Stimulated activated CD8-positive, alpha-beta memory T cell treated with anti-CD3 and anti-CD28 coated beads, Interleukin-4, amount 100 ng/mL, for 48 hours (primary cell): ENCODE data around the gene CDK5R1.

Source experiments
- DNase-seq: peaks from one replicate; pipeline ENCODE4 v3.0.0-alpha.2; 2020

The CDK5R1 gene

DNA sequence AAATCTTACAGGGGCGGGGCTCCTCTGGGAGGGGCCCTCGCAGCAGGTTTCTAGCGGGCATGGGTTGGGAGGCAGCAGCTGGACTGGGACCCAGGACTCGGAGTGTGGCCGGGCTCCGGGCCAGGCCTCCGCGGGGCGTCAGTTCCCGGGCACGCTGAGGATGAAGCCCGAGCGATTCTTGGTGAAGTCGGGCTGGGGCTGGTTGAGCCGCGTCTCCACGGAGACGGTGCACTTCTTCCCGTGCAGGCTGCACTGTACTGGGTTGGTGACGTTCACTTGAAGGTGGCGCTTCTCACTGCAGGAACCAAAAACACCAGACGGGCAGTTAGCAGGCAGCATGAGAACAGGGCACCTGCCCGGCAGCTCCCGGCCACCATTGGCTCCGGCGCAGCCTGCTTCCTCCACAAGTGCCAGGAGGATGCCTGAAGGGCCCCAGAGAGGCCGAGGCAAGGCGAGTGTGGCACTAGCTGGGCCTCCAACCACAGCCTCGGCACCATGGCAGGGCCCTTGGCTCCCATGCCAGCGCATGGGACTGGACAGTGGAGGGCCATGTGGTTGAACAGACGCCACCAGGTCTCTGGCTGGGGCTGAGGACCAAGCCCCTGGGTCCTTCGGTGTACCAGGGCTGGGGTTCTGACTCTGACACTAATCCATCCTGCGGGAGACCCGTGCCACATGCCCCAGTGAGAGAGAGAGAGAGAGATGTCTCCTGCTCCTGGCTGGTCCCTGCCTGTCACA lies 8.0 kb downstream of the CDK5R1 start:
- DNase-seq = no peak

DNA sequence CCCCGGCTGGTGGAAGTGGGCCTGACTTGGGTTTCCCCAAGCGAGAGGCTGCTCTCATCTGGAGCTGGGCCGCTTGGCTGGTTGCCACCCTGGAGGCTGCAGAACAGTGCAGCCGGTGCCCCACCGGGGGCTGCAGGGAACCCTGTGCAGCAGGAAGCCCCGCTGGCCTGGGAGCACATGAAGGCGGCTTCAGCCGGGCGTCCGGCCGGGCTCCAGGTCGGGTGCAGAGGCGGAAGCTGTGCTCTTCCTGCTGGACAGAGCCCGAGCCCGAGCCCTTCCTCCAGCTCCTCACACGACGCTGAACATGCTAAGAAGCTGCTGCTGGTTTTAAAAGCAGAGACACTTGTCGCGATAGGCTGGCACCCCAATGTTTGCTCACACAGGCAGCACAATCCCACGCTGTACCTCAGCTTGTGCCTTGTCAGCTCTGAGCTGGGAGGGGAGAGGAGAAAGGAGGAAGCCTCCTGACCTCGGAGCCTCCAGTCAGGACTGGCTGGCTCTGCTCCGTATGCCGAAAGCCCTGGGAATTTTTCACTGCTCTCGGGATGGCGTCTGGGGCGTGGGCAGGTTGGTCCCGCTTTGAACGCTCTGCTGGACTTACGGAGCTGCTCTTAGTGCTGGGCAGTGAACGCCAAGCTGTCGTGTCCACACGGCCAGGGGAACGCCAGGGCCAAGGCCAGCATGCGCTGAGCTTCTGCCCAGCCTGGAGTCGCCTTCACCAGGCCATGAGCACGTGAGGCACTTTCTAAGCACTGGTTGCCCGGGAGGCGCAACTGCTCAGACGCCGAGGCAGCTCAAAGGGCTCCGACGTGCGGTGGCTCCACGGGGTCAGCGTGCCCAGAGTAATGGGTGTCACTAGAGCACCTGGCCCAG lies 8.8 kb downstream of the CDK5R1 start:
- no peak for DNase-seq

DNA sequence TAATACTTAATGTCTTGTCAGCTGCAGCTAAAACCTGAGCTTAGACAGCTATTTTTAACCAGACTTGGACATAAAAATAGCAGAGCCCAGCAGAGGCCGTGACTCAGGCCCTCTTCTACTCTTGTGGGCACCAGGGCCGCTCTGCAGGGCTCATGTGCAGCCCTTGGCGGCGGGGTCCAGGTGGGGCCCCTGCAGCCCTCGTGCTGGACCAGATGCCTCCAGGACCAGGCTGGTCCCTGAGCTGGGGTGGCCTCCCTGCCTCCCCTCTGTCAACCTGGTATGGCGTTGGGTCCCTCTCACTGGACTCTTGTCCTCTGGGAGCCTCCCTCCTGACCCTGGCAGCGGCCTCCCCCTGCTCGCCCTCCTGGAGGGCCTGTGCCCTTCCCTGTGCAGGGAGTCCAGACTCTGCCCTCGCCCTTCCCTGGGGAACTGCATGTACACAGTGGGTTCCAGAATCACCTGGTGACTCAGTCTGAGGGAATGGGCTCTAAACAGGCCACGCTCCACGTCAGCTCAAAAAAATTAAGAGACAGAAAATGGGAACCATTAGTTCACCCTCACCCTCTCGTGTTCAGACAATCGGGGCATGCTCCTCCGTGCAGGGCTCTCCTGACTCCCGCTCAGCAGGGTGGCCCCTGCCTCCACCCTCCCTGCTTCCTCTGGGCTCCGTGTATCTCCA lies 9.7 kb downstream of the CDK5R1 start:
- no peak for DNase-seq

DNA sequence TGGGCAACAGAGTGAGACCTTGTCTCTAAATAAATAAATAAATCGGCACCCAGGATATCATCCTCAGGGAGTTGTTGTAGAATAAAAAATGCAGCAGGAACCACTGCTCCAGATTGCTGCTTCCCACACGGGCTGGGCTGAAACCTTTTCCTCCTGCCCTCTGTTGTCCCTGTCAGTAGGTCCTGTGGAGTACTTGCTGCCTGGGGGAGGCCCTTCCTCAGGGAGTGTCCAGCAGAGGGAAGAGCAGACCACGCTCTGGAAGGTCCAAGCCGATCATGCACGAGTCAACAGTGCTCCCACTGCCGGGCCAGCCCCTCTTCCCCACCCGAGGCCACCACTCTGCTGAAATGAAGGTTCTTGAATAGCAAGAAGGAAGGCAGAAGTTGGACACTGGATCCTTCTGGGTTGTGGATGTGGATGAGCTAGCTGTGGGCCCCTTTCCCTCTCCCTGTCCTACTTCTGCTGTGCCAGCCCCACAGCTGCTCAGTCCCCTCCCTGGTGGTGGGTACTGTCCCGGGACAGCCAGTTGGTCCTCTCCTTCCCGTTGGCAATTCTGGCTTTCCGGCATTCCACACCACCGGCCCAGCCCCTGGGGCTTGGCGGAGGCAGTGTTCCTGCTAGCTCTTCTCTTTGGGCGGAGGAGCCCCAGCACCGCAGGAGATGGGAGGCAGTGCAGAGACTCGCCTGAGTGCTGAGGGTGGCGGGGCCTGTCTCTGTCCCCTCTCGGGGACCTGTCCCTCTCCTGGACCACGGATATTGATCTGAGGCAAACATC lies 10.8 kb downstream of the CDK5R1 start:
- DNase-seq = no peak

DNA sequence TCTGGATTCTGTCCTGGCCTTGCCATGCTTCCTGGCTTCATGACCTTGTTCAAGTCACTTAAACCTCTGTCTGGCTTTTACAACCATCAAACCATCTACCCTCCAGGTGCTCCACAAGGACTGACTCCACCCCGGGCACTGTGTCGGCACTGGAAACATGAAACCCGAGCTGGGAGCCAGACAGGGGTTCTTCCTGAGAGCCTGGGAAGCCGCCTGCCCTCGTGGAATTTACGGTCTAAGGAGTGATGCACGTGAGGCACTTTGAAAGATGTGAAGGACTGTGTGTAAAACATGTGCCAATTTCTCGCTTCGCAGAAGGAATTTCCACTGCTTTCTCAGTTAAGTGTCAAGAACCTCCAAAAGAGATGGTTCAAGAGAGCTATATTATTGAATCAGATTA lies 11.6 kb downstream of the CDK5R1 start:
- no peak for DNase-seq

DNA sequence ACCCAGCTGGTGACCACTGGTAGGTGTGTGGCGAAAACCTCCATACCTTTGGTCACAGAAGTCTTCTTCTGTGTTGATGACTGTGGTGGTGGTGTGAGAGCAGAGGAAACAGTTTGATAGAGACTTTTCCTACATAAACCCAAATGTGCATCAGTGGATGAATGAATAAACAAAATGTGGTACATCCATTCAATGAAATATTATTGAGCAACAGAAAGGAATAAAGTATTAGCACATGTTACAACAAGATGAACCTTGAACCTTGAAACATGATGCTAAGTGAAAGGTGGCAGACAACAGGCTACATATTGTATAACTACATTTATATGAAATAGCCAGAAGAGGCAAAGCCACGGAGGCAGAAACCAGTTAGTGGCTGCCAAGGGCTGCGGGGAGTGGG lies 15.2 kb downstream of the CDK5R1 start:
- no peak for DNase-seq

DNA sequence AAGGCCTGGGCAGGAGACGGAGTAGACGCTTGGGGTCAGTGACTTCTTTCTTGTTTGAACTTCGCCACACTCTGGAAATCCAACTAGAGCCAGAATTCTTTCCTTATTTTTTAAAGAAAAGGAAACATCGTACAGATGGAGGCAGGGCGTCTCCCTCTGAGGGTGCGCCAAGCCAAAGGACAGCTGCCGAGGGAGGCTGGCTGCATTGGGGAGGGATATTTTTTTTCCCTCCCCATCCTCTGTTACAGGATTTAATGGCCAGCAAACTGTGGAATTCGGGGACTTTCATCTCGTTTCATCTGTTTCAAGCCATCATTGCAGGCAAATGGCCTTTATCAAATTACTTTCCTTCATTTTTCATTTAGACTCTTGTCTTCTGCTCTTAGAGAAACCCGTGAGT lies 15.9 kb downstream of the CDK5R1 start:
- no peak for DNase-seq

DNA sequence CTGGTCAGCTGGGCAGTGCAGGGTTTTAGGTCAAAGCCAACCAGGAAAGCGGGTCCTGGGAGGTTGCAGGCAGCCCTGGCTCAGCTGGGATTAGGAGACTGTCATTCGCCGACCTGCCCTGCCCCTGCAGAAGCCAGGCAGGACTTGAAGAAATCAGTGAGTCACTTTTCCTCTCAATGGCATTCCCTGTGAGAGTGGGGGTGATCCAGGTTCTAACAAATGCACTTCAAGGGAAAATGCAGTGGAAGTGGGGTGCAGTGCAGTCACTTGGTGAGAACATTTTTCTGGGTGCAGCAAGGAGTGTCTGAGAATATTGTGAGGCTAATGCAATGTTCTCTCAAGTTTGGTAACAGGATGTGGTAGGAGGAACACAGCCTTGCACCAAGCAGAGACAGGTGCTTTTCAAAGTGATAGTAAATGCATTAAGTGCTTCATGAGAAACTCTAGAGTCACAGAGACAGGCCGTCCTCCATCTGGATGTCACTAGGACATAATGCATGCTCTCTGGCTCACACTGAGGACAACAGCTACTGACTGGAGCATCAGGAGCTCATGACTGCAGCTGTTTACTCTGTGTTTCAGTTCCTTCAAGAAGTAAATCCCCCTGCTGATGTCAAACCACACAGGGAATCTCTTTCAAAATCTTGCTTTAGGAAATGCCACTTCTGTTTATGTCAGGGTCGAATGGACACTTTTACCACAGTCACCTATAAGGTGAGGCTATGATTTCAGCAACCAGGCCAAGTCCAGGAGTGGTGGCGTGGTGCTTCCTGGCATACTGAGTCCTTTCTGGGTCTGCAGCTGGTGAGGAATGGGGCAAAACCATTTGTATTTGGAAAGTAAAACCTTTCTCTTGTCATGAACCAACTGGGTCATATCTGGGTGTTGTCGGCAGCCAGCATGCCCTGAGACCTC lies 16.7 kb downstream of the CDK5R1 start:
- DNase-seq = no peak

DNA sequence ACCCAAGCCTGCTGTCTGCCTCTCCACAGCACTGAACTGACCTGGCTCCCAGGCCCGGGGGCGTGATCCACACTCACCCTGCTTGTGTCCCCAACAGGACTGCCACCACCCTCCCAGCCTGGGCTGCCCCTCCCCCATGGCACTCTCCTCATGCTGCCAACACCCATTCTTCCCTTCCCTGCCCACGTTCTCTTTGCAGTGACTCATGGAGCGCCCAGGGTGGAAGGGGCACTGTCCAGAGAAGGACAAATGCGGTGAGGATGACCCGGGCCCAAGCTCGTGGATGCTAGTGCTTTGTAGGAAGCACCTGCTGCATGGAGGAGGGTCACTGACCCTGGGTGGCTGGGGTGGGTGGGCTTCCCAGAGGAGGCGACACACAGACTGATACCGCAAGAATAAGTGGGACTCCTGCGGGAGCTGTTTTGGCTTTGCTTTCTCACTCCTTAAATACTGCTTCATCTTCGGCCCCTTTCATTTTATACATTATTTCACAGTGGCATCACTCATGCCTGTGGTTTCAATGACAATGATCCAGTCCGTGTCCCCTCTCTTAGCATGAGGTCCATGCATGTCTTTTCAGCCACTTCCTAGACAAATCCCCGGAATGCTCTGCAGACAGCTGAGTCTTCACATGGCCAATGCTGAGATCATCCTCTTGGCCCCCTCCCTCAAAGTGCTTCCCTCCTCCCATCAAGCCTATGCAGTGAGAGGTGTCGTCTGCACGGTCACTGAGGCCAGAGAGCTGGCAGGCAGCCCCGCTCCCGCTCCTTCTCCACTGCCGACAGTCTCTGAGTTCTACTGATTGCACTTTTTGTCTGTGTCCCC lies 17.6 kb downstream of the CDK5R1 start:
- DNase-seq = no peak

DNA sequence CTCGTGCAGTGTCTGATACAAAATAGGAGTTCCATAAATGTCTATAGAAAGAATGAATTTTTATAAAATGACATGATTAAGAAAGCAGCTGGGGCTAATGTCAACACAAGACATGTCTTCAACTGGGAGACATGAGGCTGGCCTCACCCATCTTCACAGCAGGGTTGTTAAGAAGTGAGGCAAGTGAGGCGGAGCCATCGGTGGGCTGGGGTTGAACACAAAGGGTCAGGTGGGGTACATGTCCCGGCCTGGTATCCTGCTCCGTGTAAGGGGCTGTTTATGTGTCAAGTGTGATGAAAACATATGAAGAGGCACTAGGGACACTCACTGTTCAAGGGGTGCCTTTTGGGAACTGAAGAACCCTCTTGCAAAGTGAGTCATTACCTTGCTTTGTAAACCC lies 22.1 kb downstream of the CDK5R1 start:
- DNase-seq = no peak

DNA sequence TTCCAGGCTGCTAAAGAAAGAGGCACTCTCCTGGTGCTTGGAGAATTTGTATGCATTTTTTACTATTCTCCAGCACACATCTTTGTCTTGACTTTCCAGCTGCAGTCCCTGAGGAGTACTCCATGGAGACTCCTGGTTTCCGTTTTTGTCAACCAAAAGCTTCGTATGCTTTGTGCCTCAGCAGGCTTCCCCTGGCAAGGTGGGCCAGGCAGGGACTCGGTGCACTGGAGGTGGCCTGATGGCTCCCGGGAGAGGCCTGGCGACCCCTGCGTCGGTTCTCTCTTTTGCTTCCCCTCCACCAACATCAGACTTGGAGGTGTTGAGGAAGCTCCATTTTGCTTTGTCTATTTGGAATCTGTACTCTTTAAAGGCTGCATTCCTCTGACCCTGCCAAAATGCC lies 23.7 kb downstream of the CDK5R1 start:
- DNase-seq = no peak

DNA sequence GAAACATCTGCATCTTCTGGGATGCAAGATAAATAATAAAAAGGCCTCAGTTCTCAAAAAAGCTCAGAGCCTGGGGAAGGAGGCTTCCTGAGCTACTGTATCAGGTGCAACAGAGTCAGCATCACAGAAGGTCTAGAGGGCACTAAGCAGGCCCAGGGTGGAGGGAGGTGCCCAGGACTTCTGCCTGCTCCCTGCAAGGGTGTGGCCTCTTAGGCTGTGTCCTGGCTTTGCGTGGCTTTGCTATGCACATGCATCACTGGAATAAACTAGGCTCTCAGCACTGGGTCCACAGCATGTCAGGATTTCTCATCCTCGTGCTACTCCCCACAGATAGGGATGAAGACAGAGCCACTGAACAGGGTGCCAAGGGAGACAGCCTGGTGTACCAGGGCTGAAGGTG lies 25.5 kb downstream of the CDK5R1 start:
- no peak for DNase-seq

DNA sequence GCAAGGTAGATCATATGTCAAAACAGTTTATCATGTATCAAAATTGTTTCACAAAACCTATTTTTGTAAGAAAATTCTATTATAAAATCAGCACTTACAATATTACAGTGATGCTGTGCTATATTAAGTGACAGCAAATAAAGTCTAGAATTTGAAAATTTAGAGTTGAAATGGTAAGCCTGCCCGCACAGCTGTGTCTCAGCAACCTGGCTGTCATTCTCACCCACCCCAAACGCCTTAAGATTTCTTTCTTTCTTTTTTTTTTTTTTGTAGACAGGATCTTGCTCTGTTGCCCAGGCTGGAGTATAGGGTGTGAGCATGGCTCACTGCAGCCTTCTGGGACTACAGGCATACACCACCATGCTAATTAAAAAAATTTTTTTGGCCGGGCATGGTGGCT lies 26.8 kb downstream of the CDK5R1 start:
- no peak for DNase-seq

DNA sequence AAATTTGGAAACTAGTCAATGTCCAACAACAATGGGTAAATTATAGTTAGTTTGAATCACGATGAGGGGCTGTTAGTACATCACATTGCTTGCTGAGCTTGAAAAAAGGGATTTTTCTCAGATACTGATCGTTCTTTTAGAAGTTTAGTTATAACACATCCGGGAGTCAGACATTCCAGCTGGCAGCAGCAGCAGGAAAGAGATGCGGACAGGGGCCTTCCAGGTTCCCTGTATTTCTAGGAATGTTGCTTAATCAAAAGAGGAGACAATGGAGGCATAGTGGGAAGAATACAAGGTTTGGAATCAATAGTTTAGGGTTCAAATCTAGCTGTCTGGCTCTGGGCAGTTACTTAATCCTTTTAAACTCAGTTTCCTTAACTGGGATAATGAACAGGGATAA lies 27.8 kb downstream of the CDK5R1 start:
- no peak for DNase-seq

DNA sequence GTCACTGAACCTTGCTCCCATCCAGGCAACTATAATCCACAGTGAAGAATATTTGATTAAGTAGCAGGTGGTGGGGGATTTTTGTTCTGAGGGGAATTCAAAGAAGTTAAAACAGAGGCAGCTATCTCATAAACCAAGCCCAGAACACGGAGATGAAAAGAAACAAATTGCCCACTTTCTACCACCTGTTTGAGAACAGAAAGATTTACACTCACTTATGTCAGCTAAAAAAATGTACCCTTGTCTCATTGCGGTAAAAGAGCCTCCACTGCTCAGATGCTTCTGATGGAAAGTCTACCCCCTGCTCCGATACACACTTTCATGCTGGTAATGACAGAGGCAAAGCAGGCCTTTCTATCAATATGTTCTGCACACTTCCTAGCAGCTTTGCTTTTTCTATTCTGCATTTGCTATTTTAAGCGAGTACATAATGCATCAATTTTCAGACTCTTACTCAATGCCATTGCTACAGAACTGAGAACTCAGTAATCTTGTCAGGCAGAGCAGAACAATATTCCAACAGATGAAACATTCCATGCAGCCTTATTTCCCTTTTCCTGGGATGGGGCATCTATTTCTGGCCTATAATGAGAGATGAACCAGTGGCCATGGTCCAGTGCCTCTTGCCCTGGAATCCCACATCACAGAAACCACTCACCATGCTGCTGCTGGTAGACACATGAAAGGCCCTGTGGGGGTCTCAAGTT lies 29.0 kb downstream of the CDK5R1 start:
- DNase-seq = no peak

DNA sequence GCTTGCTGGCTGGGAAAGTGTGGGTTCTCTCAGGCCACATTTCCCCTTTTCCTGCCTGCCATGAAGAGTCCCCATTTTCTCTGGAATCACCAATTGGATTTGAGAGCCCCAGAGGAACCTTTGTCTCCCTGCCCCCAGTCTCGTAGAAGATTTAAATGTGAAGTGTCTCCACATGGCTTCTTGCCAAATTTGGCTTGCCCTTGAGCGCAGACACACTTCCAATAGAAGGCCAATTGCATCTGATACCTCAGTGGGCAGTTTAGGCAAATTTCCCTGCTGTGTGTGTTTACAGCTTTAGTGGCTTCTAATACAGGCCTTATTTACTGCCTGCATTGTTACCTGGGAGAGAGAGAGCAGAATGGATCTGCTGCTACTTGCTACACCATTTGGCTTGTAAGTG lies 29.7 kb downstream of the CDK5R1 start:
- no peak for DNase-seq

DNA sequence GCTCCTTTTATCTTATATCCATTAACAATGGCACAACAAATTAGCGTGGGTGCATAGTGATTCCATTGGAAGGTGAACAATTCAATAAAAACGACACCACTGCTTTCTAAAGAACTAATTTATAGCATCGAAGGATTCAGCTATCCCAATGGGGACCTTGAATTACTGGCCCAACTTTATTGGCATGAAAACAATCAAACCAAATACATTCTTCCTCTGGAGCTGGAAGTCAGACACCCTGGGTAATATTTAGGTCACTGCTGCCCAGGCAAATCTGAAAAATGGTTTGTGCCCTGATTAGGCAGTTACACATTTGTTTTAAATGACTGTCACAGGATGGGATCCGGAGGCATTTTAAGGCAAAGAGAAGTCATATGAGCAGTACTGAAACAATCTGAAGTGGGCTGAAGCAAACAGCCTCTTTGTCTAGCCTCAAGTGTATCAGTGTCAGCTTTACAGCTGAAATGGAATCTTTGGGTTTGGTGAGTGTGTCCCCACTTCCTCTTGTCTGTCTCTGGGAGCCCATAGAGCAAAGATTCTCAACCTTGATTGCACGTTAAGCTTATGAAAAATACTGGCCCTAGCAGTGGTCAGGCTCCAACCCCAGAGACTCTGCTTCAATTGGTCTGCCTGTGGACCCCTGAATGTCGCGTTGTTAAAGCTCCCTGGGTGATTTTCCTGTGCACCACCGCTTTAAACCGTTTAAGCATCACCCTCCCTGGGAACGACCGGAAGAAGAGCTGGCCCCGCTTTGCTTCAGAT lies 30.3 kb downstream of the CDK5R1 start:
- DNase-seq = no peak

DNA sequence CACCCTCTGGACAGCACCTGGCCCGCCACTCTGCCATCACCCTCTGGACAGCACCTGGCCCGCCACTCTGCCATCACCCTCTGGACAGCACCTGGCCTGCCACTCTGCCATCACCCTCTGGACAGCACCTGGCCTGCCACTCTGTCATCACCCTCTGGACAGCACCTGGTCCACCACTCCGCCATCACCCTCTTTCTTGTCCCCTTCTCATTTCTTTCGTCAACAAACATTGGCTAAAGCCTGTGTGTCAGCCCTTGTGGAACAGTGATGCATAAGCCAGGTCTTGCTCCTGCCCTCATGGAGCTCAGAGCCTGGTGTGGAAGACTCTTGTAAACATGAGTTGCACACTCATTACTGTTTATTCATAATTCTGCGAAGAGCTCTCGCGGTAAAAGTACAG lies 31.2 kb downstream of the CDK5R1 start:
- DNase-seq = no peak

DNA sequence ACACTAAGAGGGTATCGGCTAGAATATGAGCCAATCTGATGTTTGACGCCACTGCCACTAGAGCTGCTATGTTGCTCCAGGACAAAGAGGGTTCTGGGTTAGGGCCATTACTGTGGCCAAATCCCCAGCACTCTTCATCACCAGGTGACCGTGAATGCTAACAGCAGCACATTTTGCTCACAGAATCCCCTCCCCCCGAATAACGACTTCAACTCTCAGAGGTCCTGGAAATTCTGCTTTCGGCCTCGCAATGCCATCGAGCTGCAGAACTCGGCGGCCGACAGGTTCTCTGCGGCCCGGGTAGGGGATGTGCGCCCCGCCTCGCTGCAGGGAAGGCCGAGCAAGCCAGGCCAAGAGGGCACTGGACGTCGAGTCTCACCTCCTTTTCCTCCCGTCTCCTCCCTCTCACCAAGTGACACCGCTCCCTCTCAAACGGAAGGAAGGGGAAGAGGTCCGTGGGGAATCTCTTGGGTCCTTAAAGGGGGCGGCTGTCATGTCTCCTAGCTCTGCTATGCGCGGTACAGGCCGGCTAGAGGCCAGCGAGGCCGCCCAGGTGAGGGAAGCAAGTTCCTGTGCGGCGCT lies 31.9 kb downstream of the CDK5R1 start:
- no peak for DNase-seq
